GM12801 (cell line): Measurements from ENCODE around the gene SF3B3.

ENCODE experiments used
- CTCF ChIP-seq: IDR thresholded peaks from one replicate; pipeline ENCODE4 v1.5.1; 2011; ENCODE audit warnings: control low read depth; ENCODE audit not compliant: insufficient read length; ENCODE audit errors: extremely low read depth

Gene SF3B3

DNA sequence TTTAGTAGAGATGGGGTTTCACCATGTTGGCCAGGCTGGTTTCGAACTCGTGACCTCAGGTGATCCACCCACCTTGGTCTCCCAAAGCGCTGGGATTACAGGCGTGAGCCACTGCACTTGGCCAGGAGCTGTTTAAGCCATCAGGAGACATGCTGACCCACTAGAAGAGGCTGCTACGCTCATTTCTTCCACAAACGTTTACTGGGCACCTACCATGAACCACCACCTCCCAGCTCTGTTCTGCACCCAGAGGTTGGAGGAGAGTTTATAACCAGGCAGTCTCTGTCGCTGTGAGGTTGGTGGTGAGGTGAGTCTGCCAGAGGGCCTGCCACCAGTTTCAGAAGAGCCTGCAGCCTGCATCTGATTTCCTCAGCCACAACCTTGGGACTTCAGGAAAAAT is 51.8 kb downstream of the SF3B3 start:
- TF ChIP-seq CTCF = no peak

- TF ChIP-seq CTCF = no peak
These were observed 53.0 kb downstream of the SF3B3 start for GRCh38 chr16:70576431-70577255.

DNA sequence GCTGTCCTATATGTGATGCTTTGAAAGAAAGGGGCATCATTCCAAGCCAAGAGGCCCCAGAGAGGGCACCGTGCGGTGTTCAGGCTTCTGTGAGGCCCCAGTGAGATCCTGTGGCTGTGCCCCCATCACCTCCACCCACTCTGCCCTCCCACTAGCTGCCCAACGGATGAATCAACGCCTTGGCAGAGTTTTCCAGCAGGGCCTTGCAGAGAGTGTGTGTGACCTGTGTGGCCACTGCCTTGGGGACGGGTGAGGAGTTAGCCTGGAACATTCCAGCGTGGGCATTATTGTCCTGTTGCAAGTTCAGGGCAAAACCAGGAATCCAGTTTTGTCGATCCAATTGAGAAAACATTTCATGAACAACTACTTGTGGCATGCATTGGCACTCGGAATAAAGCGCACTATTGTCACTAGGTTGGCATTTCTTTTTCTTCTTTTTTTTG is 53.7 kb downstream of the SF3B3 start:
- no peak for TF ChIP-seq CTCF

DNA sequence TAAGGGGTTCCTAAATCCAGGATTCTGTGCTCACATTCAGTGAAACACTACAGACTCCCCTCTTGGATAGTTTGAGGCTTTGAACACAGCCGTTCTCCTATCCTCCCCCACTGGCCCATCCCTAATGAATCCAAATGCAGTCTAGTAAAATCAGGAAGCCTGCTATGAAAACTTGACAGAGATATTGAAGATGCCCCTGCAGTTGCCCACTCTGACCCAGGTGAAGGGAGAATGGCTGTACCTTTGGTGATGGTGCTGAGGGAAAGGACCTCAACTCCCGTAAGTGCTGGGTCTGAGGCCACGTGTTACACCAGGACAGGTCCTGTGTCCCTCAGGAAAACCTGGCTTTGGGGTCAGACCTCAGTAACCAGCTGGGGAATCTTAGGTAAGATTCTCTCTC is 54.4 kb downstream of the SF3B3 start:
- TF ChIP-seq CTCF = no peak

- TF ChIP-seq CTCF = no peak
These were observed 55.6 kb downstream of the SF3B3 start for GRCh38 chr16:70579248-70579647.

DNA sequence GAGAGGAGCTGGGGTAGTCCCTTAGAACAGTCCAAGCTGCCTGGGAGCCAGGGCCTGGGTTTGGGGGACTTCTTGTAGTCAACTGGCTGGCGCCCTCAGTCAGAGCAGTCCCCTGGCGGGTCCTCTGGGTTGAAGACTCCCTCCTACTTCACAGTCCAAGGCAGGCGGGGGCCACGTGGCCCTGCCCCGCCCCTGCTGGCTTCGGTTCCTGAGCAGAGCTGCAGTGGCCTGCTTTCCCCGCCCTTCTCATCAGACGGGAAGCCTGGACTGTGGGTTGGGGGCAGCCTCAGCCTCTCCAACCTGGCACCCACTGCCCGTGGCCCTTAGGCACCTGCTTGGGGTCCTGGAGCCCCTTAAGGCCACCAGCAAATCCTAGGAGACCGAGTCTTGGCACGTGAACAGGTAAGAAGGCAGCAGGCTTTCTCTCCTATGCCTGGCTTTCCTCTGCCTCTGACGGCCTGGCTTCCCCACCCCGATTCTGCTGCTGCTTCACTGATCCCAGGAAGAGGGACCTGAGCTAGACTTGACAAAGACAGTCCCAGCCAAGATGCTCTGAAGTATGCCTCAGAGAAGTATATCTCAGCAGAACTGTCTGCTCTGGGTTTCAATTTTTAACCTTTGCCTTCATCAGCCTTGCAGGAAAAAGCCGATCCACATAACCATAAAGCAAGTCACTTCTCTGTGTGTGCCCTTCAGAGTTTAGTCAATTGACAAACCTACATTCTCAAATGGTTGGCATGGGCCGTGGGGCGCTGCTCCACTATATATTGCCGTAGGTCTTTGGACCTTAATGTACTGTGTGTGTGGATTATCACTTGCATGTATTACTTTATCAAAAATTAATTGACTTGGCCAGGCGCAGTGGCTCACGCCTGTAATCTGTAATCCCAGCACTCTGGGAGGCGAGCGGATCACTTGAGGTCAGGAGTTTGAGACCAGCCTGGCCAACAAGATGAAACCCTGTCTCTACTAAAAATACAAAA is 56.3 kb downstream of the SF3B3 start:
- TF ChIP-seq CTCF = no peak

GRCh38 chr16:70582280-70582978 is 58.8 kb downstream of the SF3B3 start:
- TF ChIP-seq CTCF = no peak
